ENCODE measurements around the gene PDZRN4.

Gene PDZRN4

GRCh38 chr12:41462312-41462711, 274.2 kb downstream of the PDZRN4 start:
- DNase-seq = no peak

GRCh38 chr12:41465526-41465925, 277.4 kb downstream of the PDZRN4 start:
- DNase-seq = no peak

GRCh38 chr12:41466300-41466699, 278.2 kb downstream of the PDZRN4 start:
- no peak for DNase-seq

- no peak for DNase-seq
These were observed 278.7 kb downstream of the PDZRN4 start for GRCh38 chr12:41466802-41467201.

GRCh38 chr12:41467591-41468325, 279.6 kb downstream of the PDZRN4 start:
- no peak for DNase-seq

GRCh38 chr12:41468341-41468740, 280.2 kb downstream of the PDZRN4 start:
- DNase-seq = no peak

GRCh38 chr12:41468756-41469155, 280.6 kb downstream of the PDZRN4 start:
- no peak for DNase-seq

- no peak for DNase-seq
These were observed 285.3 kb downstream of the PDZRN4 start for GRCh38 chr12:41473441-41473840.

- DNase-seq = no peak
These were observed 285.9 kb downstream of the PDZRN4 start for GRCh38 chr12:41474001-41474400.

- no peak for DNase-seq
These were observed 288.6 kb downstream of the PDZRN4 start for GRCh38 chr12:41476499-41477439.

- DNase-seq = no peak
These were observed 291.3 kb downstream of the PDZRN4 start for GRCh38 chr12:41479426-41479825.

GRCh38 chr12:41485203-41485602, 297.1 kb downstream of the PDZRN4 start:
- no peak for DNase-seq

- DNase-seq = no peak
These were observed 298.6 kb downstream of the PDZRN4 start for GRCh38 chr12:41486718-41487117.

GRCh38 chr12:41496009-41496408, 307.9 kb downstream of the PDZRN4 start:
- DNase-seq = no peak

GRCh38 chr12:41497409-41497808, 309.3 kb downstream of the PDZRN4 start:
- DNase-seq = no peak

GRCh38 chr12:41504976-41505375, 316.9 kb downstream of the PDZRN4 start:
- DNase-seq = no peak

GRCh38 chr12:41507286-41507685, 319.2 kb downstream of the PDZRN4 start:
- no peak for DNase-seq

- DNase-seq = no peak
These were observed 321.3 kb downstream of the PDZRN4 start for GRCh38 chr12:41509271-41510055.

- DNase-seq = no peak
These were observed 322.4 kb downstream of the PDZRN4 start for GRCh38 chr12:41510470-41510869.

- no peak for DNase-seq
These were observed 323.1 kb downstream of the PDZRN4 start for GRCh38 chr12:41511247-41511646.

- no peak for DNase-seq
These were observed 324.4 kb downstream of the PDZRN4 start for GRCh38 chr12:41512497-41512896.

- no peak for DNase-seq
These were observed 326.1 kb downstream of the PDZRN4 start for GRCh38 chr12:41514021-41514777.

All from CD4-positive, alpha-beta T cell treated with Interleukin-15 for 1 hour (primary cell).